Lower leg skin (tissue), 4 donors: ENCODE results near the gene CAPN12. TPM values are rescaled to one million over a fixed set of nuclear protein-coding genes. Genes with fewer than 3 reads are reported as not detected.
A peak's percentile ranks its signal among the peaks of the same experiment; 100 is the strongest.
"Not testable (repeated sequence)": the region's sequence is repeated elsewhere in the genome, so short reads cannot be mapped to it uniquely, and the experiment has no call there.

ENCODE experiments used
- DNase-seq, 2 donors: peaks; one replicate each; pipeline ENCODE4 v3.0.0-alpha.2; 2019; ENCODE audit warnings: low spot score in 2 of 2
- H3K4me3 ChIP-seq: fragments of 200-600 bp; sonication (generic); 2 replicates; pipeline ENCODE4 v1.5.1; 2017; ENCODE audit warnings: mild to moderate bottlenecking, low read depth; ENCODE audit not compliant: poor library complexity, severe bottlenecking
- CTCF ChIP-seq, 3 donors: fragments of 450-650 bp; IDR thresholded peaks; one replicate each; pipeline ENCODE4 v1.5.1; 2016; ENCODE audit warnings: antibody characterized with exemption in 3 of 3, mild to moderate bottlenecking in 3 of 3, moderate library complexity in 2 of 3
- POLR2A ChIP-seq, 2 donors: fragments of 450-650 bp; IDR thresholded peaks; one replicate each; pipeline ENCODE4 v1.6.1; 2016 to 2017; ENCODE audit warnings: antibody characterized with exemption in 2 of 2, mild to moderate bottlenecking in 1 of 2, moderate library complexity in 1 of 2
- WGBS, 2 donors: methylation state at CpG; one replicate each; pipeline ENCODE4 v1.1.5; 2018; 5-methylcytosine and 5-hydroxymethylcytosine counted together
- intact Hi-C: fragments of 100-400 bp; cut with DNase I; formaldehyde crosslinking; loops from one replicate; pipeline ENCODE4 v1.15.0; 2023; ENCODE audit warnings: low total_unique reads
- total RNA-seq, 4 donors: library from RNA; depleted of rRNA; stranded (reverse); fragments of >200 nt; gene quantifications; one replicate each; pipeline ENCODE4 v1.1.0, GENCODE V29; 2016

CAPN12 gene
- total RNA-seq, 4 donors from 2014 or later, result 7.6 to 20.0 (median 12.9) TPM

- no peak overlapping the region for H3K4me3 ChIP-seq
- intact Hi-C loops, result no loop called here
- DNase-seq, result peak; percentile 92 to 99
- WGBS, 2 donors, result 8 to 20% methylated on average over 7 to 36 of the region's 42 CpGs
- TF ChIP-seq CTCF (IDR thresholded peaks at IDR 0.05) (peak in 1 of 3 donors; percentile 77), POLR2A (IDR thresholded peaks at IDR 0.05) (no peak)
Observed at GRCh38 chr19:38769635-38770211, 25.4 kb upstream of the CAPN12 start.

GRCh38 chr19:38766276-38767047 is 22.2 kb upstream of the CAPN12 start:
- TF ChIP-seq CTCF (IDR thresholded peaks at IDR 0.05) (no peak), POLR2A (IDR thresholded peaks at IDR 0.05) (no peak)
- 88 to 91% methylated on average over 10 of the region's 10 CpGs for WGBS, 2 donors
- DNase-seq, result no peak
- intact Hi-C loops, result no loop called here
- H3K4me3 ChIP-seq, result no peak overlapping the region

GRCh38 chr19:38765214-38765613 is 20.9 kb upstream of the CAPN12 start:
- no peak for TF ChIP-seq CTCF (IDR thresholded peaks at IDR 0.05)
- no peak for TF ChIP-seq POLR2A (IDR thresholded peaks at IDR 0.05)
- intact Hi-C loops, result no loop called here
- DNase-seq, result no peak
- H3K4me3 ChIP-seq, result no peak overlapping the region
- 99 to 100% methylated on average over 2 of the region's 2 CpGs for WGBS, 2 donors

- TF ChIP-seq CTCF (IDR thresholded peaks at IDR 0.05) (no peak), POLR2A (IDR thresholded peaks at IDR 0.05) (no peak)
- no peak for DNase-seq
- WGBS, 2 donors, result 92 to 95% methylated on average over 3 of the region's 3 CpGs
- intact Hi-C loops, result no loop called here
- H3K4me3 ChIP-seq, result no peak overlapping the region
Observed at GRCh38 chr19:38763795-38764220, 19.5 kb upstream of the CAPN12 start.

GRCh38 chr19:38761884-38762389 is 17.7 kb upstream of the CAPN12 start:
- 93 to 96% methylated on average over 9 of the region's 9 CpGs for WGBS, 2 donors
- DNase-seq, H3K4me3 ChIP-seq, intact Hi-C loops: not testable (repeated sequence)

GRCh38 chr19:38760805-38761517 is 16.7 kb upstream of the CAPN12 start:
- DNase-seq, H3K4me3 ChIP-seq, intact Hi-C loops: not testable (repeated sequence)
- WGBS, 2 donors, result 70 to 87% methylated on average over 6 of the region's 6 CpGs
